ENCODE data around the gene TPBG.

DNA sequence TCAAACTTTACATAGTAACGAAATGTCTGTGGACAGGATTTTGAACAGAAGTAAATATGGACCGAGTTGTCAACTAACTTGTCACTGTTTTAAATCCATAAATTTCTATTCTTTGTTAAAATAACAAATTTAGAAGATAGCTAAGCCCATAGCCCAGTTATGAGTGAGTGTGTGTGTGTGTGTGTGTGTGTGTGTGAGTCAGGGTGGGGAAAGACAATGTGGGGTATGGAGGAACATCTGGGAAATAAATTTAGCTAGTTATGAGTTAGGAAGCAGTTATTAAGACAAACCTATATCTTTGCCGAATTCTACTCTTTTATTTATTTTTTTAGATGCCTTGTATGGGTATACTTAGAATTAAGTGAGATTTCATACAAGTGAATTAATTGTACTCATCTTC is 9.0 kb downstream of the TPBG start:
- TF ChIP-seq, protein P1, sequence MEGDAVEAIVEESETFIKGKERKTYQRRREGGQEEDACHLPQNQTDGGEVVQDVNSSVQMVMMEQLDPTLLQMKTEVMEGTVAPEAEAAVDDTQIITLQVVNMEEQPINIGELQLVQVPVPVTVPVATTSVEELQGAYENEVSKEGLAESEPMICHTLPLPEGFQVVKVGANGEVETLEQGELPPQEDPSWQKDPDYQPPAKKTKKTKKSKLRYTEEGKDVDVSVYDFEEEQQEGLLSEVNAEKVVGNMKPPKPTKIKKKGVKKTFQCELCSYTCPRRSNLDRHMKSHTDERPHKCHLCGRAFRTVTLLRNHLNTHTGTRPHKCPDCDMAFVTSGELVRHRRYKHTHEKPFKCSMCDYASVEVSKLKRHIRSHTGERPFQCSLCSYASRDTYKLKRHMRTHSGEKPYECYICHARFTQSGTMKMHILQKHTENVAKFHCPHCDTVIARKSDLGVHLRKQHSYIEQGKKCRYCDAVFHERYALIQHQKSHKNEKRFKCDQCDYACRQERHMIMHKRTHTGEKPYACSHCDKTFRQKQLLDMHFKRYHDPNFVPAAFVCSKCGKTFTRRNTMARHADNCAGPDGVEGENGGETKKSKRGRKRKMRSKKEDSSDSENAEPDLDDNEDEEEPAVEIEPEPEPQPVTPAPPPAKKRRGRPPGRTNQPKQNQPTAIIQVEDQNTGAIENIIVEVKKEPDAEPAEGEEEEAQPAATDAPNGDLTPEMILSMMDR (tag by site-specific recombination; IDR thresholded peaks at IDR 0.05): no peak
- TF ChIP-seq ZNF776 (tag by site-specific recombination; IDR thresholded peaks at IDR 0.05; ENCODE audit: borderline replicate concordance): no peak
- TF ChIP-seq ZNF701 (tag by site-specific recombination; IDR thresholded peaks at IDR 0.05): no peak
- no peak for TF ChIP-seq YY1 (tag by site-specific recombination; IDR thresholded peaks at IDR 0.05)
- TF ChIP-seq ZNF747 (tag by site-specific recombination; IDR thresholded peaks at IDR 0.05): no peak
- TF ChIP-seq ZBTB1 (tag by site-specific recombination; IDR thresholded peaks at IDR 0.05): no peak
- TF ChIP-seq ZNF510 (tag by site-specific recombination; IDR thresholded peaks at IDR 0.05; ENCODE audit: insufficient replicate concordance): no peak

Data from HEK293 (cell line).